Panc1 (cell line): ENCODE measurements around the gene L3MBTL3. TPM values are rescaled to one million over a fixed set of nuclear protein-coding genes. Genes with fewer than 3 reads are reported as not detected.

Experiments
- ATAC-seq: fragments of 200-7000 bp; cut with Tn5 transposase; 2 replicates; pipeline ENCODE4 v1.9.1; 2020; ENCODE audit warnings: mild to moderate bottlenecking, moderate library complexity
- BruUV-seq: library from RNA; stranded (reverse); fragments of 400-500 nt; replicated peaks from 2 replicates; lab custom pipeline; 2021; lab: Mats Ljungman, UMichigan
- CTCF ChIA-PET: fragments of 300-600 bp; sonication (Branson Sonifier 250); formaldehyde crosslinking; loops from one replicate; lab custom pipeline; 2022; ENCODE audit warnings: antibody characterized with exemption; lab: Charles Lee
- POLR2A ChIA-PET: fragments of 300-600 bp; sonication (Branson Sonifier 250); formaldehyde crosslinking; loops from one replicate; lab custom pipeline; 2022; ENCODE audit warnings: antibody characterized with exemption; lab: Charles Lee
- DNase-seq: peaks from one replicate; pipeline ENCODE4 v3.0.0-alpha.2; 2010; ENCODE audit warnings: low read depth, low spot score
- H3K27ac ChIP-seq: 2 replicates; pipeline ENCODE4 v1.5.1; 2011; ENCODE audit warnings: mild to moderate bottlenecking, low read length, inconsistent platforms
- H3K27me3 ChIP-seq: fragments of 200-500 bp; sonication (Bioruptor generic); 2 replicates; pipeline ENCODE4 v1.6.0; 2014; ENCODE audit warnings: low read length, inconsistent platforms; ENCODE audit not compliant: control insufficient read depth, insufficient read depth
- H3K36me3 ChIP-seq: fragments of 200-500 bp; sonication (Bioruptor generic); 2 replicates; pipeline ENCODE4 v1.5.1; 2014; ENCODE audit warnings: inconsistent platforms, mild to moderate bottlenecking, low read length, moderate library complexity; ENCODE audit not compliant: control insufficient read depth, insufficient read depth
- H3K4me1 ChIP-seq: 2 replicates; pipeline ENCODE4 v1.5.1; 2011; ENCODE audit warnings: inconsistent platforms, mild to moderate bottlenecking, low read length, moderate library complexity; ENCODE audit not compliant: control insufficient read depth, insufficient read depth
- H3K4me3 ChIP-seq, 2 experiments: 2 replicates each; pipeline ENCODE4 v1.5.1; 2011 to 2012; ENCODE audit warnings: low read depth in 2 of 2, low read length in 2 of 2, mild to moderate bottlenecking in 2 of 2, inconsistent platforms in 1 of 2, moderate library complexity in 1 of 2
- H3K9me3 ChIP-seq: fragments of 200-500 bp; sonication (Bioruptor generic); 2 replicates; pipeline ENCODE4 v1.5.1; 2014; ENCODE audit warnings: low read depth, mild to moderate bottlenecking, inconsistent platforms, low read length, moderate library complexity; ENCODE audit not compliant: control insufficient read depth, insufficient read depth
- POLR2AphosphoS5 ChIP-seq: IDR thresholded peaks from 2 replicates; pipeline ENCODE4 v1.6.1; 2012; ENCODE audit warnings: mild to moderate bottlenecking, low read depth, low read length, moderate library complexity
- SIN3A ChIP-seq: IDR thresholded peaks from 2 replicates; pipeline ENCODE4 v1.6.1; 2012; ENCODE audit warnings: low read depth, mild to moderate bottlenecking, low read length, moderate library complexity, borderline replicate concordance; ENCODE audit not compliant: insufficient read depth
- TCF7L2 ChIP-seq: IDR thresholded peaks from 2 replicates; pipeline ENCODE4 v1.6.1; 2011; ENCODE audit warnings: mild to moderate bottlenecking, low read depth, low read length, inconsistent platforms
- in situ Hi-C: cut with HindIII; loops from 2 replicates; pipeline ENCODE4 v1.10.0; 2016; ENCODE audit warnings: low sequenced_read_pairs, low pct_unique_long_range_greater_than_20kb
- intact Hi-C: fragments of 100-400 bp; cut with micrococcal nuclease; formaldehyde crosslinking; loops from one replicate; pipeline ENCODE4 v1.10.0; 2022; ENCODE audit not compliant: unreplicated experiment
- total RNA-seq: library from RNA; stranded (reverse); gene quantifications from one replicate; pipeline ENCODE4 v1.2.1, GENCODE V29; 2021; ENCODE audit not compliant: unreplicated experiment
- TF ChIP-seq, protein P1 (sequence below), 2 experiments: IDR thresholded peaks; 2 replicates each; pipeline ENCODE4 v1.6.1; 2011 to 2012; ENCODE audit warnings: low read depth in 2 of 2, control low read depth in 1 of 2, low read length in 1 of 2, mild to moderate bottlenecking in 1 of 2, moderate library complexity in 1 of 2; ENCODE audit not compliant: insufficient read depth in 1 of 2
- TF ChIP-seq, protein P2 (sequence below): fragments of 450-650 bp; IDR thresholded peaks from 2 replicates; pipeline ENCODE4 v1.5.1; 2017; ENCODE audit warnings: mild to moderate bottlenecking

Gene L3MBTL3
- total RNA-seq, 1 experiment from 2014 or later = 4.2 TPM

DNA sequence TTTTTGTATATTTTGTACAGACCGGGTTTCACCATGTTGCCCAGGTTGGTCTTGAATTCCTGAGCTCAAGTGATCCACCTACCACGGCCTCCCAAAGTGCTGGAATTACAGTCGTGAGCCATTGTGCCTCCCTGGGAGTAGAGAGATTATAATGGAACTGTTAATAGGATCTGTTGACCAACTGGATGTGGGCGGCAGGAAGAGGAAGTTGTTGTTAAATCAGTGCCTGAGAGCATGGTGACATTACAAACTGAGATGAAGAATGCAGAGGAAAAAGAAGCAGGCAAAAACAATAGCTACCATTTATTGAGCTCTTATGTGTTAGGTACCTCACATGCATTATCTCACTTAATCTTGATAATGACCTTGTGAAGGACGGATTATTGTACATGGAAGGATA is 9.2 kb upstream of the L3MBTL3 start:
- Histone ChIP-seq H3K4me3 (no peak overlapping the region), H3K27me3 (no peaks in the 10 kb centered on the region), H3K36me3 (no peaks in the 10 kb centered on the region), H3K9me3 (no peaks in the 10 kb centered on the region), H3K27ac (no peak overlapping the region), H3K4me1 (no peaks in the 10 kb centered on the region)
- BruUV-seq = no TSS peak
- no peak for DNase-seq
- TF ChIP-seq, protein P1, sequence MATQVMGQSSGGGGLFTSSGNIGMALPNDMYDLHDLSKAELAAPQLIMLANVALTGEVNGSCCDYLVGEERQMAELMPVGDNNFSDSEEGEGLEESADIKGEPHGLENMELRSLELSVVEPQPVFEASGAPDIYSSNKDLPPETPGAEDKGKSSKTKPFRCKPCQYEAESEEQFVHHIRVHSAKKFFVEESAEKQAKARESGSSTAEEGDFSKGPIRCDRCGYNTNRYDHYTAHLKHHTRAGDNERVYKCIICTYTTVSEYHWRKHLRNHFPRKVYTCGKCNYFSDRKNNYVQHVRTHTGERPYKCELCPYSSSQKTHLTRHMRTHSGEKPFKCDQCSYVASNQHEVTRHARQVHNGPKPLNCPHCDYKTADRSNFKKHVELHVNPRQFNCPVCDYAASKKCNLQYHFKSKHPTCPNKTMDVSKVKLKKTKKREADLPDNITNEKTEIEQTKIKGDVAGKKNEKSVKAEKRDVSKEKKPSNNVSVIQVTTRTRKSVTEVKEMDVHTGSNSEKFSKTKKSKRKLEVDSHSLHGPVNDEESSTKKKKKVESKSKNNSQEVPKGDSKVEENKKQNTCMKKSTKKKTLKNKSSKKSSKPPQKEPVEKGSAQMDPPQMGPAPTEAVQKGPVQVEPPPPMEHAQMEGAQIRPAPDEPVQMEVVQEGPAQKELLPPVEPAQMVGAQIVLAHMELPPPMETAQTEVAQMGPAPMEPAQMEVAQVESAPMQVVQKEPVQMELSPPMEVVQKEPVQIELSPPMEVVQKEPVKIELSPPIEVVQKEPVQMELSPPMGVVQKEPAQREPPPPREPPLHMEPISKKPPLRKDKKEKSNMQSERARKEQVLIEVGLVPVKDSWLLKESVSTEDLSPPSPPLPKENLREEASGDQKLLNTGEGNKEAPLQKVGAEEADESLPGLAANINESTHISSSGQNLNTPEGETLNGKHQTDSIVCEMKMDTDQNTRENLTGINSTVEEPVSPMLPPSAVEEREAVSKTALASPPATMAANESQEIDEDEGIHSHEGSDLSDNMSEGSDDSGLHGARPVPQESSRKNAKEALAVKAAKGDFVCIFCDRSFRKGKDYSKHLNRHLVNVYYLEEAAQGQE (IDR thresholded peaks at IDR 0.05; ENCODE audit: insufficient read depth in 1 of 2, low read depth in 2 of 2, low read length in 1 of 2) = no peak
- TF ChIP-seq POLR2AphosphoS5 (no peak), SIN3A (no peak), TCF7L2 (no peak)
- intact Hi-C loops (no loop called here), in situ Hi-C loops (no loop called here)
- no peak for ATAC-seq
- CTCF ChIA-PET = no interaction called here
- POLR2A ChIA-PET = no interaction called here

DNA sequence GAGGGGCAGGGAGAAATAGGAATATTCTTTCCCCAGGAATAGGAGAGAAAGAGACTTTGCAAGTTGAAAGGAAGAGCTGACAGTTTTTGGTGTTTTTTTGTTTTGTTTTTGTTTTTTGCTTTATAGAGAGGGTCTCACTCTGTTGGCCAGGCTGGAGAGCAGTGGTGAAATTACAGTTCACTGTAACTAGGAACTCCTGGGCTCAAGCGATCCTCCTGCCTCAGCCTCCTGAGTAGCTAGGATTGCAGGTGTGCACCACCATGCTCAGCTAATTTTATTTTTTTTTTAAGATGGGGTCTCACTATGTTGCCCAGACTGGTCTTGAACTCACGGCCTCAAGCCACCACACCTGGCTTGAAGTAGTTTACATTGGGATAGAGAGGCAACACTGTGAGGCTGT is 8.0 kb upstream of the L3MBTL3 start:
- intact Hi-C loops = no loop called here
- POLR2A ChIA-PET = no interaction called here
- DNase-seq (no peak), ATAC-seq (no peak)
- no peaks in the 10 kb centered on the region for H3K36me3 ChIP-seq
- no peaks in the 10 kb centered on the region for H3K4me1 ChIP-seq
- in situ Hi-C loops = no loop called here
- no TSS peak for BruUV-seq
- CTCF ChIA-PET = no interaction called here
- no peak overlapping the region for H3K27ac ChIP-seq
- H3K9me3 ChIP-seq = no peaks in the 10 kb centered on the region
- no peak overlapping the region for H3K4me3 ChIP-seq
- TF ChIP-seq, protein P1 (IDR thresholded peaks at IDR 0.05; ENCODE audit: insufficient read depth in 1 of 2, low read depth in 2 of 2, low read length in 1 of 2) = no peak
- TF ChIP-seq SIN3A (no peak), POLR2AphosphoS5 (no peak), TCF7L2 (no peak)
- TF ChIP-seq, protein P2, sequence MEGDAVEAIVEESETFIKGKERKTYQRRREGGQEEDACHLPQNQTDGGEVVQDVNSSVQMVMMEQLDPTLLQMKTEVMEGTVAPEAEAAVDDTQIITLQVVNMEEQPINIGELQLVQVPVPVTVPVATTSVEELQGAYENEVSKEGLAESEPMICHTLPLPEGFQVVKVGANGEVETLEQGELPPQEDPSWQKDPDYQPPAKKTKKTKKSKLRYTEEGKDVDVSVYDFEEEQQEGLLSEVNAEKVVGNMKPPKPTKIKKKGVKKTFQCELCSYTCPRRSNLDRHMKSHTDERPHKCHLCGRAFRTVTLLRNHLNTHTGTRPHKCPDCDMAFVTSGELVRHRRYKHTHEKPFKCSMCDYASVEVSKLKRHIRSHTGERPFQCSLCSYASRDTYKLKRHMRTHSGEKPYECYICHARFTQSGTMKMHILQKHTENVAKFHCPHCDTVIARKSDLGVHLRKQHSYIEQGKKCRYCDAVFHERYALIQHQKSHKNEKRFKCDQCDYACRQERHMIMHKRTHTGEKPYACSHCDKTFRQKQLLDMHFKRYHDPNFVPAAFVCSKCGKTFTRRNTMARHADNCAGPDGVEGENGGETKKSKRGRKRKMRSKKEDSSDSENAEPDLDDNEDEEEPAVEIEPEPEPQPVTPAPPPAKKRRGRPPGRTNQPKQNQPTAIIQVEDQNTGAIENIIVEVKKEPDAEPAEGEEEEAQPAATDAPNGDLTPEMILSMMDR = no peak
- no peaks in the 10 kb centered on the region for H3K27me3 ChIP-seq
